ENCODE measurements around the gene JARID2.
"Not testable (repeated sequence)": the region's sequence is repeated elsewhere in the genome, so short reads cannot be mapped to it uniquely, and the experiment has no call there.

Gene JARID2

GRCh38 chr6:15413466-15414234, 167.8 kb downstream of the JARID2 start:
- FAIRE-seq (no peak), DNase-seq (ENCODE audit: low spot score) (no peak)

GRCh38 chr6:15414235-15414612, 168.4 kb downstream of the JARID2 start:
- DNase-seq (ENCODE audit: low spot score) (no peak), FAIRE-seq (no peak)

GRCh38 chr6:15415622-15416021, 169.8 kb downstream of the JARID2 start:
- not testable (repeated sequence) for DNase-seq (ENCODE audit: low spot score); FAIRE-seq

GRCh38 chr6:15416932-15417509, 171.2 kb downstream of the JARID2 start:
- no peak for FAIRE-seq

GRCh38 chr6:15417811-15418210, 171.9 kb downstream of the JARID2 start:
- FAIRE-seq (peak; percentile 84), DNase-seq (ENCODE audit: low spot score) (peak; percentile 89)

More at GRCh38 chr6:15416932-15417509, 171.2 kb downstream of the JARID2 start:
- no peak for DNase-seq (ENCODE audit: low spot score)

GRCh38 chr6:15419493-15419892, 173.6 kb downstream of the JARID2 start:
- FAIRE-seq (no peak), DNase-seq (ENCODE audit: low spot score) (no peak)

GRCh38 chr6:15420959-15421438, 175.1 kb downstream of the JARID2 start:
- DNase-seq (ENCODE audit: low spot score) (no peak), FAIRE-seq (no peak)

- FAIRE-seq (no peak), DNase-seq (ENCODE audit: low spot score) (no peak)
Measured at GRCh38 chr6:15421945-15422733, 176.3 kb downstream of the JARID2 start.

GRCh38 chr6:15423286-15423993, 177.6 kb downstream of the JARID2 start:
- DNase-seq (ENCODE audit: low spot score) (peak; percentile 7), FAIRE-seq (no peak)

- DNase-seq (ENCODE audit: low spot score) (no peak), FAIRE-seq (no peak)
Measured at GRCh38 chr6:15425947-15426346, 180.1 kb downstream of the JARID2 start.

GRCh38 chr6:15426395-15426794, 180.5 kb downstream of the JARID2 start:
- FAIRE-seq, result no peak
- DNase-seq (ENCODE audit: low spot score), result no peak

- FAIRE-seq (no peak), DNase-seq (ENCODE audit: low spot score) (no peak)
Measured at GRCh38 chr6:15426901-15427300, 181.0 kb downstream of the JARID2 start.

GRCh38 chr6:15427331-15428070, 181.6 kb downstream of the JARID2 start:
- no peak for DNase-seq (ENCODE audit: low spot score)
- no peak for FAIRE-seq

GRCh38 chr6:15429141-15430110, 183.6 kb downstream of the JARID2 start:
- DNase-seq (ENCODE audit: low spot score) (peak; percentile 63), FAIRE-seq (peak; percentile 28)

GRCh38 chr6:15430186-15430585, 184.3 kb downstream of the JARID2 start:
- FAIRE-seq (no peak), DNase-seq (ENCODE audit: low spot score) (no peak)

GRCh38 chr6:15430931-15431405, 185.1 kb downstream of the JARID2 start:
- no peak for FAIRE-seq

GRCh38 chr6:15431762-15432483, 186.1 kb downstream of the JARID2 start:
- DNase-seq (ENCODE audit: low spot score), result peak; percentile 82

More at GRCh38 chr6:15430931-15431405, 185.1 kb downstream of the JARID2 start:
- DNase-seq (ENCODE audit: low spot score), result no peak

GRCh38 chr6:15433511-15433861, 187.6 kb downstream of the JARID2 start:
- DNase-seq (ENCODE audit: low spot score), result no peak
- FAIRE-seq, result no peak

More at GRCh38 chr6:15431762-15432483, 186.1 kb downstream of the JARID2 start:
- peak; percentile 77 for FAIRE-seq

GRCh38 chr6:15434263-15434662, 188.4 kb downstream of the JARID2 start:
- DNase-seq (ENCODE audit: low spot score) (no peak), FAIRE-seq (no peak)

All from RCC 7860 (cell line).